ENCODE data around the gene TMEM39A. TPM values are rescaled to one million over a fixed set of nuclear protein-coding genes. Genes with fewer than 3 reads are reported as not detected.

The TMEM39A gene
- total RNA-seq: 12.2 TPM
- long read RNA-seq, full-length matches to known transcripts: 8 of 14 reads
- long read RNA-seq, partial matches to known transcripts: 3 of 14 reads
- long read RNA-seq, other reads (novel, unspliced or antisense): 3 of 14 reads

GRCh38 chr3:119463171-119464169 lies at the start of gene TMEM39A:
TSS of gene TMEM39A (minus strand) at chr3:119463615. CDS start at chr3:119462074, 1,541 bp downstream.
- DNase-seq: peak; percentile 100
- H3K4me3 ChIP-seq: peak within 1 kb of the TSS; percentile 83
- peaks cover 56% of the 10 kb centered on the region for H3K4me1 ChIP-seq
- H3K9me3 ChIP-seq (replicated peaks): no peaks in the 10 kb centered on the region
- H3K27ac ChIP-seq (replicated peaks): peak within 1 kb of the TSS; percentile 87
- intact Hi-C loops (cut with micrococcal nuclease): no loop called here
- peaks cover 33% of the 10 kb centered on the region for H3K36me3 ChIP-seq
- H3K27me3 ChIP-seq (ENCODE audit: low read depth): no peaks in the 10 kb centered on the region
- TF ChIP-seq CTCF (IDR thresholded peaks at IDR 0.05; ENCODE audit: borderline replicate concordance): peak; percentile 49

- intact Hi-C loops (cut with micrococcal nuclease): no loop called here
- H3K27me3 ChIP-seq (ENCODE audit: low read depth): no peaks in the 10 kb centered on the region
- H3K36me3 ChIP-seq: peaks cover 95% of the 10 kb centered on the region
Observed at GRCh38 chr3:119510690-119511089, 47.3 kb upstream of the TMEM39A start.

DNA sequence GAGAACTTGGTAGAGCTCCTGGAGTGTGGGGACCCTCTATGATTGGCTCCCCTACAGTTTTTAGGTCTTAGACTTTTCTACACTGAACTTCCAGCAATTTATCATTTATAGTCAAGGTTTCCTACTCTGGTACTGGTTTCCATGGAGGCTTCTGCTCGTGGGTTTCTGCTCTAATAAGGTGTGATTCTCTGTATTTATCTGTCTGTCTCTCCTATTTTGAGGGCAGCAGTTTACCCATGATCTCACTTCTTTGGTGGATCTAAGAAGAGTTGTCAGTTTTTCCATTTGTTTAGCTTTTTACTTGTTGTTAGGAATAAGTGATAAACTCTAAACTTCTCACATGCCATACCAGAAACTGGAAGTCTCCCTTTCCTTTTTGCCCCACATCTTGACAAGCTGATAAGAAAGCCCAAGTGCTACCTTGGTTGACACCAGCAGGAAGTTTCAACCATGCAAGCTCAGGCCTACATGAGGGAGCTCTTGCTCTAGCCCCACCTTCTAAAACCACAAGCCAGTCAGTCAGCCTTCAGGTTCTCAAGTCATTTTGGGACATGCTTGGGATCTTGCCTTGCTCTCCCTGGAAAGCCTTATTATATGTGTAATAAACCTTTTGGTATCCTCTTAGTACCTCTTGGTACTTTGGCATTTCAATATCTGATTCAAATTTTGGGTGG lies 44.9 kb upstream of the TMEM39A start:
- no peak for DNase-seq
- H3K4me3 ChIP-seq: no peak overlapping the region
- H3K27ac ChIP-seq (replicated peaks): no peak overlapping the region
- no peaks in the 10 kb centered on the region for H3K27me3 ChIP-seq (ENCODE audit: low read depth)
- intact Hi-C loops (cut with micrococcal nuclease): no loop called here
- no peak for TF ChIP-seq CTCF (IDR thresholded peaks at IDR 0.05; ENCODE audit: borderline replicate concordance)
- H3K4me1 ChIP-seq: peaks cover 24% of the 10 kb centered on the region
- no peaks in the 10 kb centered on the region for H3K9me3 ChIP-seq (replicated peaks)
- peaks cover 95% of the 10 kb centered on the region for H3K36me3 ChIP-seq

More at GRCh38 chr3:119510690-119511089, 47.3 kb upstream of the TMEM39A start:
- DNase-seq: no peak
- TF ChIP-seq CTCF (IDR thresholded peaks at IDR 0.05; ENCODE audit: borderline replicate concordance): no peak
- peaks cover 24% of the 10 kb centered on the region for H3K4me1 ChIP-seq
- H3K9me3 ChIP-seq (replicated peaks): no peaks in the 10 kb centered on the region
- no peak overlapping the region for H3K4me3 ChIP-seq
- no peak overlapping the region for H3K27ac ChIP-seq (replicated peaks)

DNA sequence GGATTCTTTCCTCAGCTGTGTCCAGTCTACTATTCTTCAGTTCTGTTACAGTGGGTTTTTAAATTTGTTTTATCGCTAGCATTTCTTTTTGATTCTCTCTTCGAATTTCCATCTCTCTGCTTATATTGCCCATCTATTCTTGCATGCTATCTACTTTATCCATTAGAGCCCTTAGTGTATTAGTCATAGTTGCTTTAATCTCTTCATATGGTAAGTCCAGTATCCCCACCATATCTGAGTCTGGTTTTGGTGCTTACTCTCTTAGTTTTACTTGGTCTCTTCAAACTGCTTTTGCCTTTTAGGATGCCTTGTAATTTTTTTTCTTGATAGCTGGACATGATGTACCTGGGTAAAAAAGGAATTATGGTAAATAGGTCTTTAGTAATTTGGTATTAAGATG lies 44.0 kb upstream of the TMEM39A start:
- H3K27ac ChIP-seq (replicated peaks): no peak overlapping the region

More for the DNA sequence above, 44.0 kb upstream of the TMEM39A start:
- intact Hi-C loops (cut with micrococcal nuclease): no loop called here
- Histone ChIP-seq H3K9me3 (replicated peaks) (no peaks in the 10 kb centered on the region), H3K27me3 (ENCODE audit: low read depth) (no peaks in the 10 kb centered on the region), H3K36me3 (peaks cover 93% of the 10 kb centered on the region), H3K4me3 (no peak overlapping the region), H3K4me1 (peaks cover 24% of the 10 kb centered on the region)
- TF ChIP-seq CTCF (IDR thresholded peaks at IDR 0.05; ENCODE audit: borderline replicate concordance): no peak
- no peak for DNase-seq

All from left ventricle myocardium inferior (tissue), 1 donor.